ENCODE data around the gene DYNLT4. TPM values are rescaled to one million over a fixed set of nuclear protein-coding genes. Genes with fewer than 3 reads are reported as not detected.

The DYNLT4 gene
- total RNA-seq, 3 donors from 2014 or later (not counting 1 experiment from before 2014, with no cell fraction given) = 0.96 to 1.2 TPM; not detected in 1

DNA sequence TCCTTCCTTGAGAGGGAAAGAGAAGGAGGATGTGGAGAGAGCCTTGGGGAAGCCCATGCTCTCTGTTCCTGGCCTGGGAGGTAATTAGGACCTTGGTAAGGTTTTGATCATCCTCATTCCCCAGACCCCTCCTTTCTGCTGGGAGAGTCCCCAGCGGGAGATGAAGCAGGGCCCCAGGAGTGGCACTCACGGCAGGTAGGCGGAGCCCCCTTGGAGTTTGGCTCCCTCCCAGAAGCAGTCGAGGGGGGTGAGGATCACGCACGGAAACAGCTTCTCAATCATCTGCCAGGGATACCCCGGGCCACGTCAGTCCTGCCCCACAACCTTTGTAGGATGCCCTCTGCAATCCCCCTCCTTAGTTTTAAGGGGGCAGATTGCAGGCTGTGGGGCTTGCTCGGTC is 24.4 kb upstream of the DYNLT4 start:
- Histone ChIP-seq H3K4me3 (ENCODE audit: low read length) (no peak overlapping the region), H3K27ac (ENCODE audit: low read length) (no peak overlapping the region), H3K36me3 (ENCODE audit: control insufficient read depth, insufficient read depth, low read length) (no peaks in the 10 kb centered on the region), H3K9me3 (ENCODE audit: control insufficient read depth, insufficient read depth, low read length) (no peaks in the 10 kb centered on the region), H3K4me1 (ENCODE audit: control insufficient read depth, insufficient read depth, low read length) (peaks cover 17% of the 10 kb centered on the region), H3K27me3 (ENCODE audit: control insufficient read depth, insufficient read depth, low read length) (no peaks in the 10 kb centered on the region)
- H3K4me3 Mint-ChIP-seq = no peak overlapping the region
- intact Hi-C loops (cut with micrococcal nuclease) = no loop called here
- no peak overlapping the region for H3K27ac Mint-ChIP-seq
- ATAC-seq (no peak), DNase-seq (no peak)
- WGBS (ENCODE audit: insufficient coverage) = 57% methylated on average over 9 of the region's 9 CpGs
- H3K4me1 Mint-ChIP-seq = peaks cover 7% of the 10 kb centered on the region in 2 donors
- no peaks in the 10 kb centered on the region for H3K9me3 Mint-ChIP-seq
- no peaks in the 10 kb centered on the region for H3K36me3 Mint-ChIP-seq
- H3K27me3 Mint-ChIP-seq (ENCODE audit: low read depth in 2 of 2) = peaks cover 0 to under 1% of the 10 kb centered on the region in 2 donors
- TF ChIP-seq, protein P1, sequence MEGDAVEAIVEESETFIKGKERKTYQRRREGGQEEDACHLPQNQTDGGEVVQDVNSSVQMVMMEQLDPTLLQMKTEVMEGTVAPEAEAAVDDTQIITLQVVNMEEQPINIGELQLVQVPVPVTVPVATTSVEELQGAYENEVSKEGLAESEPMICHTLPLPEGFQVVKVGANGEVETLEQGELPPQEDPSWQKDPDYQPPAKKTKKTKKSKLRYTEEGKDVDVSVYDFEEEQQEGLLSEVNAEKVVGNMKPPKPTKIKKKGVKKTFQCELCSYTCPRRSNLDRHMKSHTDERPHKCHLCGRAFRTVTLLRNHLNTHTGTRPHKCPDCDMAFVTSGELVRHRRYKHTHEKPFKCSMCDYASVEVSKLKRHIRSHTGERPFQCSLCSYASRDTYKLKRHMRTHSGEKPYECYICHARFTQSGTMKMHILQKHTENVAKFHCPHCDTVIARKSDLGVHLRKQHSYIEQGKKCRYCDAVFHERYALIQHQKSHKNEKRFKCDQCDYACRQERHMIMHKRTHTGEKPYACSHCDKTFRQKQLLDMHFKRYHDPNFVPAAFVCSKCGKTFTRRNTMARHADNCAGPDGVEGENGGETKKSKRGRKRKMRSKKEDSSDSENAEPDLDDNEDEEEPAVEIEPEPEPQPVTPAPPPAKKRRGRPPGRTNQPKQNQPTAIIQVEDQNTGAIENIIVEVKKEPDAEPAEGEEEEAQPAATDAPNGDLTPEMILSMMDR (IDR thresholded peaks at IDR 0.05) = no peak

DNA sequence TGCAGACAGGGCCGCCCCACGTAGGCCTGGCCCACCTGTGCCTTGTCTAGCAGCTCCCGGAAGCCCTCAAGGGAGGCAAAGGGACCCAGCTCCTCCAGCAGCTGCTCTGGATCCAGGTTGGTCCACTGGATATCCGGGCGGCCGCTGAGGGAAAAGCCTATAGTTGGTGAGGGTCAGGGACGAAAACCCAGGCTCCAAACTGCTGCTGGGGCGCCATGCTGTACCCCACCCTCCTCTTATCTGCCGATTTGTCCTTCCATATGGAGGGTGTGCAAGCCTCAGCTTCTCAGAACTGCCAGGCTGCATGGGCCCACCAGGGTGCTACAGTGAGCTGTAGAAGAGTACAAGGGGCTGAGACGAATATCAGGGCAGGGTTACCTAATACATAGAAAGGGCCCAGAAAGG is 23.8 kb upstream of the DYNLT4 start:
- Mint-ChIP-seq H3K27ac (no peak overlapping the region), H3K4me1 (peaks cover 5% of the 10 kb centered on the region in 2 donors), H3K9me3 (no peaks in the 10 kb centered on the region), H3K27me3 (ENCODE audit: low read depth in 2 of 2) (peaks cover 0 to 4% of the 10 kb centered on the region in 2 donors), H3K36me3 (no peaks in the 10 kb centered on the region), H3K4me3 (no peak overlapping the region)
- intact Hi-C loops (cut with micrococcal nuclease) = no loop called here
- no peak for ATAC-seq
- H3K9me3 ChIP-seq (ENCODE audit: control insufficient read depth, insufficient read depth, low read length) = no peaks in the 10 kb centered on the region
- no peaks in the 10 kb centered on the region for H3K27me3 ChIP-seq (ENCODE audit: control insufficient read depth, insufficient read depth, low read length)
- H3K36me3 ChIP-seq (ENCODE audit: control insufficient read depth, insufficient read depth, low read length) = no peaks in the 10 kb centered on the region
- DNase-seq = no peak
- no peak overlapping the region for H3K4me3 ChIP-seq (ENCODE audit: low read length)
- 93% methylated on average over 10 of the region's 10 CpGs for WGBS (ENCODE audit: insufficient coverage)
- TF ChIP-seq, protein P1 (IDR thresholded peaks at IDR 0.05) = no peak
- peaks cover 14% of the 10 kb centered on the region for H3K4me1 ChIP-seq (ENCODE audit: control insufficient read depth, insufficient read depth, low read length)
- no peak overlapping the region for H3K27ac ChIP-seq (ENCODE audit: low read length)

DNA sequence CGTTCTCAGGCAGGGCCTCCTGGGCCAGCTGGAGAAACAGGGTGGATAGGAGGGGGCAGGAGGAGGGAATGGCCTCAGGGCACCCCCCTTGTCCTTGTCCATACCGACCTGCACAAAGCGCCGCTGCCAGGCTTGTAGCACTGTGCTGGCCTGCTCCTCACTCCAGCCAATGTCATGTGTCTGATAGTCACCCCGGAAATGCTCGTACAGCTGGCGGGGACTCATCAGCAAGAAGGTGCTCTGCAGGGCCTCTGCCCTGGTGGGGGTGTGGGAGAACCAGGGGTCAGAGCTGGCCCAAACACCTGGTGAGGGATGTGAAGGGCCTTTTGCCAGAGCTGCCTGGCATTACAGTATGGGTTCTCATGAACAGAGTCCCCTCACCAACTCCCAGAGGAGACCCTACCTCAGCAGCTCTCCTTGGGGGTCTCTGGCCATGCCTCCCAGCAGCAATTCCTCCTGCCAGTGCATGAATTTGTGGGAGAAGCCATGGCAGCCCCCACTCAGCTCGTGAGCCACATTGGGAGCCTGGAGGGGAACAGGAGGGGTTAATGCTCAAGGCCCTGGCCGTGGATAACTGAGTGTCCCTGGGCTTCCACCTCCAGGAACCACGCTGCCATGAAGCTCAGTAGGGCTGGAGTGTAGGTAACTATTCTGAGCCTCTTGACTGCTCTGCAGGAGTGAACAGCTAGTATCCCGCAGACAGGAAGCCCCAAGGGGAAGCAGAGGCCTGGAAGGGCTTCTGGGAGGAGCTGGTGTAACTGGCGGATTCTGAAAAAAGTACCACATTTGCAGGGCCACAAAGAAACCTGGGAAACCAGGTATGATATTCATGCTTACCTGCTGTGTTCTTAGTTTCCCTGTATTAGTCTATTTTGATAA is 22.6 kb upstream of the DYNLT4 start:
- intact Hi-C loops (cut with micrococcal nuclease) = no loop called here

More for the DNA sequence above, 22.6 kb upstream of the DYNLT4 start:
- H3K9me3 ChIP-seq (ENCODE audit: control insufficient read depth, insufficient read depth, low read length) = no peaks in the 10 kb centered on the region
- Mint-ChIP-seq H3K9me3 (no peaks in the 10 kb centered on the region), H3K27ac (no peak overlapping the region), H3K27me3 (ENCODE audit: low read depth in 2 of 2) (peaks cover 0 to 4% of the 10 kb centered on the region in 2 donors), H3K4me1 (no peaks in the 10 kb centered on the region), H3K4me3 (no peak overlapping the region), H3K36me3 (no peaks in the 10 kb centered on the region)
- ATAC-seq (no peak), DNase-seq (no peak)
- 73% methylated on average over 12 of the region's 12 CpGs for WGBS (ENCODE audit: insufficient coverage)
- H3K27me3 ChIP-seq (ENCODE audit: control insufficient read depth, insufficient read depth, low read length) = no peaks in the 10 kb centered on the region
- H3K4me3 ChIP-seq (ENCODE audit: low read length) = no peak overlapping the region
- H3K36me3 ChIP-seq (ENCODE audit: control insufficient read depth, insufficient read depth, low read length) = no peaks in the 10 kb centered on the region
- H3K27ac ChIP-seq (ENCODE audit: low read length) = no peak overlapping the region
- peaks cover 11% of the 10 kb centered on the region for H3K4me1 ChIP-seq (ENCODE audit: control insufficient read depth, insufficient read depth, low read length)
- TF ChIP-seq, protein P1 (IDR thresholded peaks at IDR 0.05) = no peak

Measured in natural killer cell (primary cell).